GM12891 (cell line): ENCODE results near the gene SLC23A3.

ENCODE experiments used
- DNase-seq: peaks from one replicate; pipeline ENCODE4 v3.0.0; 2011; ENCODE audit warnings: low spot score; ENCODE audit not compliant: insufficient read length
- FAIRE-seq: peaks from 2 replicates; lab custom pipeline; 2011; peaks lifted over from hg19 to GRCh38; lab: Jason Lieb, UNC
- PAX5 ChIP-seq: IDR thresholded peaks from 2 replicates; pipeline ENCODE4 v1.6.1; 2011; ENCODE audit warnings: low read length, moderate library complexity, mild to moderate bottlenecking; ENCODE audit not compliant: insufficient read depth, severe bottlenecking
- POLR2A ChIP-seq: IDR thresholded peaks from 2 replicates; pipeline ENCODE4 v1.6.1; 2011; ENCODE audit warnings: low read depth, low read length, control low read depth
- POLR2AphosphoS5 ChIP-seq: IDR thresholded peaks from 2 replicates; pipeline ENCODE4 v1.6.1; 2011; ENCODE audit warnings: low read depth, low read length, control low read depth
- POU2F2 ChIP-seq: IDR thresholded peaks from 2 replicates; pipeline ENCODE4 v1.6.1; 2011; ENCODE audit warnings: low read depth, mild to moderate bottlenecking, control low read depth, low read length, moderate library complexity
- SPI1 ChIP-seq: IDR thresholded peaks from 2 replicates; pipeline ENCODE4 v1.6.1; 2011; ENCODE audit warnings: low read depth, low read length, control low read depth
- TAF1 ChIP-seq: IDR thresholded peaks from 2 replicates; pipeline ENCODE4 v1.6.1; 2011; ENCODE audit warnings: low read depth, low read length, control low read depth

Gene SLC23A3

GRCh38 chr2:219165058-219165911 is 4.5 kb downstream of the SLC23A3 start:
- no peak for TF ChIP-seq POLR2AphosphoS5
- no peak for TF ChIP-seq SPI1
- no peak for TF ChIP-seq POU2F2
- no peak for TF ChIP-seq TAF1
- no peak for TF ChIP-seq POLR2A
- no peak for TF ChIP-seq PAX5
- FAIRE-seq (no peak), DNase-seq (no peak)

GRCh38 chr2:219163156-219163555 is 6.7 kb downstream of the SLC23A3 start:
- TF ChIP-seq POLR2AphosphoS5: no peak
- TF ChIP-seq SPI1: no peak
- no peak for TF ChIP-seq POLR2A
- no peak for TF ChIP-seq POU2F2
- TF ChIP-seq TAF1: no peak
- TF ChIP-seq PAX5: no peak
- FAIRE-seq (no peak), DNase-seq (no peak)

GRCh38 chr2:219161097-219161496 is 8.7 kb downstream of the SLC23A3 start:
- FAIRE-seq: no peak
- no peak for DNase-seq

GRCh38 chr2:219160186-219161017 is 9.4 kb downstream of the SLC23A3 start, which contains the start of gene NHEJ1:
TSS of gene NHEJ1 (minus strand) at chr2:219160815. CDS start at chr2:219158362, 2,453 bp downstream.
- DNase-seq: peak; percentile 95
- FAIRE-seq: peak; percentile 96
- TF ChIP-seq TAF1 (0 out of 2 replicates have a peak, but pooled peaks have one; percentile 45), POLR2A (peak; percentile 76; the same call in 1 of the 2 replicates), POU2F2 (no peak), POLR2AphosphoS5 (peak; percentile 59; the same call in 1 of the 2 replicates), PAX5 (no peak)

More at GRCh38 chr2:219161097-219161496, 8.7 kb downstream of the SLC23A3 start:
- TF ChIP-seq POLR2AphosphoS5 (no peak), TAF1 (no peak), SPI1 (no peak), POLR2A (no peak)

GRCh38 chr2:219159771-219160185 is 10.1 kb downstream of the SLC23A3 start:
- no peak for DNase-seq
- TF ChIP-seq POLR2A (no peak), PAX5 (no peak), POLR2AphosphoS5 (no peak), POU2F2 (no peak), TAF1 (no peak), SPI1 (no peak)
- no peak for FAIRE-seq

- no peak for TF ChIP-seq PAX5
- no peak for TF ChIP-seq TAF1
- no peak for TF ChIP-seq SPI1
- FAIRE-seq (no peak), DNase-seq (no peak)
Observed at GRCh38 chr2:219158586-219158985, 11.2 kb downstream of the SLC23A3 start.

GRCh38 chr2:219158025-219158424 is 11.8 kb downstream of the SLC23A3 start:
- no peak for TF ChIP-seq POLR2A
- TF ChIP-seq POLR2AphosphoS5: no peak
- no peak for TF ChIP-seq TAF1
- no peak for TF ChIP-seq PAX5
- TF ChIP-seq POU2F2: no peak
- no peak for TF ChIP-seq SPI1
- DNase-seq (no peak), FAIRE-seq (no peak)

- FAIRE-seq (no peak), DNase-seq (no peak)
- TF ChIP-seq PAX5: no peak
- TF ChIP-seq POU2F2: no peak
- TF ChIP-seq SPI1: no peak
- TF ChIP-seq TAF1: no peak
- TF ChIP-seq POLR2AphosphoS5: no peak
- TF ChIP-seq POLR2A: no peak
Observed at GRCh38 chr2:219157396-219157795, 12.4 kb downstream of the SLC23A3 start.

- DNase-seq (no peak), FAIRE-seq (no peak)
- no peak for TF ChIP-seq POLR2AphosphoS5
- TF ChIP-seq POLR2A: no peak
- no peak for TF ChIP-seq POU2F2
- no peak for TF ChIP-seq PAX5
- TF ChIP-seq TAF1: no peak
- no peak for TF ChIP-seq SPI1
Observed at GRCh38 chr2:219155054-219155644, 14.7 kb downstream of the SLC23A3 start.
